ENCODE data around the gene ETV3.
"Not testable (repeated sequence)": the region's sequence is repeated elsewhere in the genome, so short reads cannot be mapped to it uniquely, and the experiment has no call there.

ETV3 gene

GRCh38 chr1:157138220-157139051 is at the start of gene ETV3:
Gene ETV3 (minus strand): TSS chr1:157138395. CDS start chr1:157136352, 2,043 bp downstream.
- peak; percentile 89 for DNase-seq

DNA sequence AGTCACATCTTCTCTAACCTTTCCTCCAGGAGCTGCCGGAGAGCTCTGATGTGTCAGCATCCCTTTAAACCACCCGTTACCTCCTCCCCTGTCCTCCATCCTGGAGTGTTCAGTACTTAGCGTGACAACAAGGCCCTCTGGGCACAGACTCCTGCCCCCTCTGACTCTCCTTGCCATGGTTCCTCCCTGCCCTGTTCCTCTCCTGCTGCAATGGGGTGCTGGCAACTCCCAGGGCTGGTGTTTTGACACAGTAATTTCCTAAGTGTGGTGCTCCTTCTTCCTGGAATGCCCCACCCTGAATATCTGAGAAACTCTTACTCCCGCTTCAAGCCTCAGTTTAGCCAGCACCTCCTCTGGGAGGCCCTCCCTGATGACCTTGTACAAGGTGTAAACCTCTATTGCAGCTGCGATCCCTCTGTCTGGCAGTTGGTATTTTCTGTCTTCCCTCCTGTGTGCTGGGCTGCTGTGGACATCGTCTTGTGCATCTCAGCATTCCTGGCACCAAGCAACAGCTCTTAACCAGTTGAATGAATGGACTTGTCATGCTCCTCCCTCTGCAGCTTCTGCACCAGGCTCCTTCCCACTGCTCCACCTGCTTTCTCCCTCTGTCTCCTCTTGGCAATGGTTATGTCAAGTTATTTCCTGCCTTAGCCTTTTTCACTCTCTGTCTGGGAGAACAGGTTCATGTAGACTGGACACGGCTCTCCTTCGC is 48.2 kb upstream of the ETV3 start:
- no peak for DNase-seq

- no peak for DNase-seq
These were observed 45.7 kb upstream of the ETV3 start for GRCh38 chr1:157183870-157184269.

DNA sequence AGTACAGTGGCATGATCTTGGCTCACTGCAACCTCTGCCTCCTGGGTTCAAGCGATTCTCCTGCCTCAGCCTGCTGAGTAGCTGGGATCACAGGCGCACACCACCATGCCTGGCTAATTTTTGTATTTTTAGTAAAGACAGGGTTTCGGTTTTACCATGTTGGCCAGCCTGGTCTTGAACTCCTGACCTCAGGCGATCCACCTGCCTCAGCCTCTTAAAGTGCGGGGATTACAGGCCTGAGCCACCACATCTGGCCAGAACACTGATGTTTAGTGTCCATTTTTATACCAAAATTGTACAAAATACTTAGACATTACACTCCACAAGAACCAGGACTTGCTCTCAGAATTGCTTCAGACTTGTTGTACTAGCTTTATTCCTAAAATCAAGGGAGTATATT is 44.2 kb upstream of the ETV3 start:
- DNase-seq = not testable (repeated sequence)

- no peak for DNase-seq
These were observed 43.6 kb upstream of the ETV3 start for GRCh38 chr1:157181790-157182189.

GRCh38 chr1:157181258-157181657 is 43.1 kb upstream of the ETV3 start:
- no peak for DNase-seq

- no peak for DNase-seq
These were observed 40.3 kb upstream of the ETV3 start for GRCh38 chr1:157178490-157178889.

DNA sequence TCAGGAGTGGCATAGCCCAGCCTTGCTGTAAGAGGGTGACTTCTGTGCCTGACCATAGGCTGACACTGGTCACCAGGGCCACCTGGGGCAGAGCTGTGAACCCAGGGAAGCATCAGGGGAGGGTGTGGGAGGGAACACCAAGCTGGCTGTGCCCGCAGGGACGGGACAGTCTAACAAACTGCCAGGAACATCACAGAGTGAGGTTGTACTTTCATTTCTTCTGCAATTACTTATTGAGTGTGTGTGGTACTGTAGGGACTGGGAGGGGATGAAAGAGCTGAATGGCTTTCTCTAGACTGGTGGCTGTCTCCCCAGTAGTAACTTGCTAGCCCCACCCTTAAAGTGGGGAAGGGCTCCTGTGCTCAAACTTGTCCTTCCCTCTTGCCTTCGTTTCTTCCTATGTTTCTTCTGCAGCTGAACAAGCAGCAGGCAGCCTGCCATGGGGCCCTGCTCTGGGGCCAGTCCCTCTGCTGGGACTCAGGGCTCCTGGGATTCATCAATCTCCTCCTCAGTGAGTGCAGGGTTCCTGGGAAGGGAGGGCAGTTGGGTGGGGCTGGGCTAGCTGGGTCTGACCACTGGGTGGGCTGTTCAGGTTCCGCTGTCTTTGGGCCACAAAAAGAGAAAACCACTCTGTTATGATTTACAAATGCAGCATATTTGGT is 39.7 kb upstream of the ETV3 start:
- DNase-seq = no peak

DNA sequence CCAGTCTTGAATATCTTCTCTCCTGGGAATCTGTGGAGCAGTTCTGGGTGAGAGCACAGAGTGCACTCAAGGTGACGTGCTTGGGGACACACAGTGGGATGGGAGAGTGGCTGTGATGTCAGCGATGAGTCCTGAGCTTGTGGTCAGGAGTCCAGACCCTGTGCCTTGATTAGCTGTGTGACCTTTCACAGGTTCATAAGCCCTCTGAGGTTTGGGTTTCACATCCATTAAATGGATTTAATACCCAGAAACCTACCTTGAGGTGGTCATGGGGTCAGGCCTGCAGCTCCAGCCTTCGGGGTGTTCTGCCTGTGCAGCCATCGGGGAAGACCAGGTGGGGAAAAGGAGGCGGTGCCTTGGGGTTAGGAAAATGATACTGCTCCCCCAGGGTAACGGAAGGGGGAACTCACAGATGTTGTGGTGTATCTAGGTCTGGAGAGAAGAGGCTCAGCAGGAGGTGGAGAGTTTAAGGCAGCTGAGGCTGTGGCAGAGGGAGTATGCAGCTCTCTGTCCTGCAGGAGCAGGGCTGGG is 38.5 kb upstream of the ETV3 start:
- no peak for DNase-seq

DNA sequence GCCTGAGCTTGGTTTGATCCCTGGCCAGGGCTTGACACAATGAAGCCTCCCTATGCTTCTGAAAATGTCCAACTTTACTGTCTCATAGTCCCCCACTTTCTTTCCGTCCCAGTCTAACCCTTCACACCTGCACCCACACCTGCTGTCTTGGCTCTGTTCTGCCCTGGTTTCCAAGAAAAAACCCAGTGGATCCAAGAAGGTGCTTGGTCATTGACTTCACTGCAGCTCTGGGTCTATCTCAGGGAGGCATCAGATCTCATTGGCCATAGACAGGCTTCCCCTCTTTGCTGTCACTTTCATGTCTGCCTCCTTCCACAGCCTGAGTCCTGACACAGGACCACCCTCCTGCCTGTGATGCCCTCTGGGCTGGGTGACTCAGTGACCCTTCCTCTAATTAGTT is 37.8 kb upstream of the ETV3 start:
- DNase-seq = no peak

DNA sequence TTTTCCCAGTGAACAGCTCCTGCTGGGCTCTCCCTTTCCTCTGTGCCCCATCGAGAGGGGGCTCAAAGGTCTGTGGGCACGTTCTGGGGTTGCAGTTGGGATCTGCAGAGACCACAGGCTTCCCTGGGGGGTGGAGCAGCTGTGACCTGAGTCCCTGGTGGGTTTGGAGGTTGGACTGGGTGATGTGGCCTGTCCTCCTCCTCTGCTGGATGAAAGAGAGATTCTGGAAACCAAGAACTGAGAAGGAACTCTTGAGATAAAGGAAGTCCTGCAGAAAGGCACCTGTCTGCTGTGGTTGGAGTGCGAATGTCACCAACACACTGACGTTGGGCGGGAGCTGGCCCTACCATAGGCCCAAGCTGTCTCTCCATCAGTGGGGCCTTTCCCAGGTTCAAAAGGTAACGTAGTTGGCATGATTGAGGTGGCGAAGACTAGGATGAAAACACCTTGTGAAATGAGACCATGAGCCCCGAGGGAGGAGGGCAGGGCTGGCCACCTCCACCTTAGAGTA is 35.8 kb upstream of the ETV3 start:
- DNase-seq = no peak

DNA sequence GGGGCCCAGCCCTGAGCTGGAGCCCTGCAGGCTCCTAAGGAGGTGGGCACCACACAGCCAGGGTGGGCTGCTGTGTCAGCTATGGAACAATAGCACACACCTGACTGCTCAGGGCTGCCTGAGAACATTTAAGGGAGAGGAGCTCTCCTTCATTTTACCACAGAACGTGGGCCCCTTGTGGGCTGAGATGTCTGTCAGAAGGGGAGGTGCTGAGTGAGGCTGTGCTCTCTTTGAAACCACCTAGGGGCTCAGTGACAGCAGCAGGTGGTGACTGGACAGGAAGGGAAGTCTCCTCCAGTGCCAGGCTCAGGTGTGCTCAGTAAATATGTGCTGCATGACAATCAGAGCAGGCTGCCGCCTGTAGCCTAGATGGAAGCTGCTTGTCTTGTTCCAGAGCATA is 35.0 kb upstream of the ETV3 start:
- DNase-seq = not testable (repeated sequence)

- DNase-seq = not testable (repeated sequence)
These were observed 34.4 kb upstream of the ETV3 start for GRCh38 chr1:157172591-157172990.

- peak; percentile 6 for DNase-seq
These were observed 33.8 kb upstream of the ETV3 start for GRCh38 chr1:157171903-157172503.

DNA sequence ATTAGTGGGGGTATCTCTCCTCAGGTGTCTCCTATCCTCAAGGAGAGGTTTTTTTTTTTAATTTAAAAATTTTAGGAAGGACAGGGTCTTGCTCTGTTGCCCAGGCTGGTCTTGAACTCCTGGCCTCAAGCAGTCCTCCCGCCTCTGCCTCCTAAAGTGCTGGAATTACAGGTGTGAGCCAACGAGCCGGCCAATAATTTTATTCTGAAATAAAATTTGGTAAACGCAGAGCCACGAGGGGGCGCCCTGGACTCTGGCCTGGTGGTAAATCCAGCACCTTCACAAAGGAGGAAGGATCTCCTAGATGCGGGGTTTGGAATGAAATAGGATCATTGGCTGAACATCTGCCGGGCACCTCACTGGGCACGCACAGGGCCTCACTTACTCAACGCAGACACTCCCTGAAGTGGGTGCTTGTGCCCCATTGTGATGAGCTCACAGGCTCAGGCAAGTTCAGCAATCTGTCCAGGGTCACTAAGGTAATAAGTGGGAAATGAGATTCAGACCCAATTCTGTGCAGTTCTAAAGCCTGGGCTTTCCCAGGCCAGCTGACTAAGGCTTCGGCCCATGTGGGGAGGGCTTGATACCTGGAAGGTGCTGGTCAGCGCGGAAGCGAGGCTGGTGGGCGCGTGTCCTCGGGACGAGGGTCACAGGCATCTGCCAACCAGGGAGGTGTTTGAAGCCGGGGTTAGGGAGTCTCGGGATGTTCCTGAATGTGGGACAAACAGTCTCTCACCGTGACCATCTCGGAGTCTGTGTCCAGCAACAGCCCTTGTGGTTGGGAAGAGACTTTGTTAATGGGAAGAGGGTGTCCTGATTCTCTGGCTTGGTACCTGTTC is 32.7 kb upstream of the ETV3 start:
- DNase-seq = no peak

- no peak for DNase-seq
These were observed 29.8 kb upstream of the ETV3 start for GRCh38 chr1:157168015-157168414.

DNA sequence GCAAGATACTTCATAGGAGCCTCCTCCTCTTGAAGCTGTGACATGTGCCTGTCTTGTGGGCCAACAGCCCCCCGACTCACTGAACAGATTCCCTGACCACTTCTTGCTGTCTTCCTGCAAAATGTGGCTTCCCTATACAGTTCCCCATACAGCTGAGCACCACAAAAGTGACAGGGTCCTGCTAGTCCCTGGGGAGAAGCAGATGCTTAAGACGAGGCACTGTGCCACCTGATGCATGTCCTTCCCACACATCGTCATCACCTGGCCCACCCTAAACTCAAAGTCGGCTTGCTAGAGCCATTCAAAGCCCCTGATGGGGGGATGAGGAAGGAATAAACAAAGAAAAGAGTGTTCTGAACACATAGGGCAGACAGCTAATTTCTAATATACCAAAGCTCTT is 29.2 kb upstream of the ETV3 start:
- no peak for DNase-seq

GRCh38 chr1:157166590-157166989 is 28.4 kb upstream of the ETV3 start:
- DNase-seq = no peak

GRCh38 chr1:157163273-157164127 is 25.3 kb upstream of the ETV3 start:
- DNase-seq = peak; percentile 39

DNA sequence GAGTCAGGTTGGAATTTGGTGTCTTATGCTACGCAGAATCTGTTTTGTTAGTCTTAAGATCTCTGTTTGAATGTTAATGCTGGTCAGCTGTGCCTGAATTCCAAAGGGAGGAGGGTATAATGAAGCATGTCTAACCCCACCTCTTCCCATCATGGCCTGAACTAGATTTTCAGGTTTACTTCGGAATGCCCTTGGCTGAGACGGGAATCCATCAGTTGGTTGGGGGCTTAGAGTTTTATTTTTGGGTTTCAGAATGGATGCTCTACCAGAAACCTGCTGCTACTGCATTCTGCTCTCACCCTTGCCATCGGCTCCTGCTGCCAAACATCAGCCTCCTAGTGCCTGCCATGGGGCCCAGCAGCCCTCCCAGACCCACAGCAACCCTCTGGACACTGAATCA is 24.1 kb upstream of the ETV3 start:
- no peak for DNase-seq

DNA sequence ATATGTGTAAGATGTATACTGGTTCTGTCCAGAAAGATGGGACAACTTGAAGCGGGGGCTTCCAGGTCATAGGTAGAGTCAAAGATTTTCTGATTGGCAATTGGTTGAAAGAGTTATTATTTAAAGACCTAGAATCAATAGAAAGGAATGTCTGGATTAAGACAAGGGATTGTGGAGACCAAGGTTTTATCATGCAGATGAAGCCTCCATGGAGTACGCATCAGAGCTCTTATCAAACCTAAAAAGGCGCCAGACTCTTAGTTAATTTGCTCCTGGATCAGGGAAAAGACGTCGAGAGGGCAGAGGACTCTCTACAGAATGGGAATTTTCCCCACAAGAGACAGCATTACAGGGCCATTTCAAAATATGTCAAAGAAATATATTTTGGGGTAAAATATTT is 23.7 kb upstream of the ETV3 start:
- no peak for DNase-seq

All from midbrain (tissue), 1 donor.